Activated CD8-positive, alpha-beta memory T cell treated with anti-CD3 and anti-CD28 coated beads for 4 hours (primary cell): ENCODE data around the gene HPCAL1.
A peak's percentile ranks its signal among the peaks of the same experiment; 100 is the strongest.

Experiments used
- DNase-seq, 2 donors: peaks; one replicate each; pipeline ENCODE4 v3.0.0-alpha.2; 2020; ENCODE audit warnings: low read depth in 2 of 2

The HPCAL1 gene

DNA sequence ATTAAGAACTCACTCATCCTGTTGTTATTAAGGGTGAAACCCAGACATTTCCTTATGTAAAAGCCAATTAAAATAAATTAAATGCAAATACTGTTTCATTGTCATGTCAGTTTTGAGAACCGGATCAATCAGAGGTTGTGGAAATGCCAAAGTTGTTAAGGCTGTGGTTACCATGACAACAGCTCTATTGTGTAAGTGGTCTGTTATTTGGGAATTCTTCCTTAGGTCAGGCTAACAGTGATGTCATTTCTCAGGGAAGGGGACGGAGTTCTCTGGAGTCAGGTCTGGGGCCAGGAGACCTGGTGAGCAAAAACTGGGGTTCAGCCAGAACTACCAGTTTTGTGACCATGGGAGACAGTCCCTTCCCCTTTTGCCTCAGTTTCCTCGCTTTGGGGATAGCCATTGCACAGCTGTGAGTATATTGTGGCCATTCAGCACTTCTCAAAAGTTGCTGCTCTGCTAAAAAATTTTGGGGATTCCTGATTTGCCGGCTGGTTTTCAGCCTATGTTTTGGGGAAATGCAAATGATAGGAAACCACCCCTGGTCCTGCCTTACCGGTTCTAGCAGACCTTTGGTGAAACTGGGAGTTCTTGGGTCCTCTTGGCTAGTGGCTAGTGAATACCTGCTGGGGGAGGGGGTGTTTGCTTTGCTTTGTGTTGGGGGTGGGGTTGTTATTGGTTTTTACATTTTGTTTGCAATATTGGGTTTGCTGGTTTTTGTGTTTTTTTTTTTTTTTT lies 21.6 kb downstream of the HPCAL1 start:
- no peak for DNase-seq

GRCh38 chr2:10325278-10326145 lies 22.8 kb downstream of the HPCAL1 start:
- no peak for DNase-seq

DNA sequence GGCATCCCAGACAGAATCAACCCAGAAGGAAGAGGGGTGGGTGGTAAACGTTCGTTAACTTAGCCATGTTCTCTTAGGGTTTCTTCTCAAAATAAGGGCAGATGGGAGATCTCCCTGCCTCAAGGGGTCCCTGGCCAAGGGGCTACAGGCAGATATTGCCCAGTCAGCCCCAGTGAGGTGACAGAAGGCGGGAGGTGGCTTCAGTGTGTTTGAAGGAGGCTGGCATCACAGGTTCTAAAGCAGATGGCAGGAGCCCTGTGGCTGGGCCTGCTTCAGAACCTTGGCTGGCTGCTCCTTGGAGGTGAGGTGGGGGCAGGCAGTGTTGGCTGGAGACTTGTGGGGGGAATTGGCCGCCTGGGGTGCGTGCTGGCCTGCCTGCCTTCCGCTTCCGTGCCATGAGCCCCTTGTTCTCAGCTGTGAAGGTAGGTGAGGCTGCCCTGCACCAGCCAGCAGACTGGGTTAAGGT lies 23.5 kb downstream of the HPCAL1 start:
- DNase-seq: no peak

- no peak for DNase-seq
Measured at GRCh38 chr2:10326707-10327594, 24.2 kb downstream of the HPCAL1 start.

DNA sequence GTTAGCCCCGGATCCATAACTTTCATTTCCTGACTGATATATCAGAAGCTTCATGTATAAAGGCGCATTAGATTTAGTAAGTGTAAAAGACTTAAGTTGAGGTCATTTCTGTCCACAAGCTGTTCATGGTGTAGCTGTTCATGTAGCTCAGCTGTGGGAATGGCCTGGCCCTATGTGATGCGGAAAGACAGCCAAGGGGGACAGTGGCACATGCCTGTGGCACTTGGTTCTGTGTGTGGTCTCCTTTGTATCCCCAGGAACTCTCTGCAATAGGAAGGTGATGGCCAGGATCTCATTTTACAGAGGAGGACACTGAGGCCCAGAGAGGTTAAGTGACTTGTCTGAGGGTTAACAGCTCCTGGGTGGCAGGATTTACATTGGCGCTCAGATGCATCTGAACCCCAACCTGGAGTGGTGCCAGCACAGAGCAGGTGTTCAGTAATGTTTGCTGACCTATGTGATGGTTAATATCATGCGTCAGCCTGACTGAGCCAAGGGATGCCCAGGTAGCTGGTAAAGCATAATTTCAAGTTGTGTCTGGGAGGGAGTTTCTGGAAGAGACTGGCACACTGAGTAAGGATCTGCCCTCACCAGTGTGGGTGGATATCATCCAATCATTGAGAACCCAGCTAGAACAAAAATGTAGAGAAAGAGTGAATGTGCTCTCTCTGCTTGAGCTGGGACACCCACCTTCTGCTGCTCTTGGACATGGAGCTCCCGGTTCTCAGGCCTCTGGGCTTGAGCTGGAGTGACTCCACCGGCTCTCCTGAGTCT lies 25.4 kb downstream of the HPCAL1 start:
- no peak for DNase-seq

GRCh38 chr2:10328670-10329579 lies 26.2 kb downstream of the HPCAL1 start:
- no peak for DNase-seq

- DNase-seq: no peak
Measured at GRCh38 chr2:10329580-10329879, 26.8 kb downstream of the HPCAL1 start.

DNA sequence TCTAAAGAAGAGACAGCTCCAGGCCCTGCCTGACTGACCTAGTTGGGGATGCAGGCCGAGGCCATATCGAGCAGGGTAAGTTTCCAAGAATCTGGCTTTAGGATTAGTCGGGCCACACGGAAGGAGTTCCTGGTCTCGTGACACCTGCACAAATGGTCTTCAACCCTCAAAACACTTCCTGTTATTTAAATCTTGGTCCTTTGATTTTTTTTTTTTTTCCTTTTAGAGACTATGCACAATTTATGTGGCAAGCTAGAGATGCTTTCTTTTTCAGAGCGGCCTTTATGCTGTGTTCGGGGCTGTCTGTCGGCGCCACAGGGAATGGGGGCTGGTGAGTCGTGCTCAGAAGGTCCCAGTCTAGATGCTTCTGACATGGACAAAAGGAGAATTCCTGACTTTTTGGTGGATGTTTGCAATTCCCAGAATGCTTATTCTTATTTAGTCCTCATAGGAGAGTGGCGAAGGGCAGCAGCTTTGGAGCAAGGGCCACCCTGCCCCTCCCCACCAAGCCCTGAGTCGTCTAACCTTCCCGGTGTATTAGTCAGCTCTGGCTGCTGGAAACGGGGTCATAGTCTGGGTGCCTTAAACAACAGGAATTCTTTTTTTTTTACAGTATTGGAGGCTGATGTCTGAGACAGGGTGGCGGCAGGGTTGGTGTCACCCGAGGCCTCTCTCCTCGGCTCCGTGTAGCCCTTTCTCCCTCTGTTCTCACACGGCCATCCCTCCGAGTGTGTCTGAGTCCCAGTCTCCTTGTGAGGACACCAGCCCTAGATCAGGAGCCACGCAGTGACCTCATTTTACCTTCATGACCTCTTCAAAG lies 27.4 kb downstream of the HPCAL1 start:
- DNase-seq: no peak

- no peak for DNase-seq
Measured at GRCh38 chr2:10330700-10331026, 28.0 kb downstream of the HPCAL1 start.

GRCh38 chr2:10331027-10331701 lies 28.5 kb downstream of the HPCAL1 start:
- peak; percentile 41 to 47 for DNase-seq

- DNase-seq: peak in 1 of 2 donors; percentile 32
Measured at GRCh38 chr2:10331702-10332401, 29.1 kb downstream of the HPCAL1 start.

- DNase-seq: no peak
Measured at GRCh38 chr2:10332402-10333246, 29.9 kb downstream of the HPCAL1 start.

GRCh38 chr2:10333247-10333613 lies 30.5 kb downstream of the HPCAL1 start:
- DNase-seq: no peak

- DNase-seq: no peak
Measured at GRCh38 chr2:10333966-10334365, 31.3 kb downstream of the HPCAL1 start.

DNA sequence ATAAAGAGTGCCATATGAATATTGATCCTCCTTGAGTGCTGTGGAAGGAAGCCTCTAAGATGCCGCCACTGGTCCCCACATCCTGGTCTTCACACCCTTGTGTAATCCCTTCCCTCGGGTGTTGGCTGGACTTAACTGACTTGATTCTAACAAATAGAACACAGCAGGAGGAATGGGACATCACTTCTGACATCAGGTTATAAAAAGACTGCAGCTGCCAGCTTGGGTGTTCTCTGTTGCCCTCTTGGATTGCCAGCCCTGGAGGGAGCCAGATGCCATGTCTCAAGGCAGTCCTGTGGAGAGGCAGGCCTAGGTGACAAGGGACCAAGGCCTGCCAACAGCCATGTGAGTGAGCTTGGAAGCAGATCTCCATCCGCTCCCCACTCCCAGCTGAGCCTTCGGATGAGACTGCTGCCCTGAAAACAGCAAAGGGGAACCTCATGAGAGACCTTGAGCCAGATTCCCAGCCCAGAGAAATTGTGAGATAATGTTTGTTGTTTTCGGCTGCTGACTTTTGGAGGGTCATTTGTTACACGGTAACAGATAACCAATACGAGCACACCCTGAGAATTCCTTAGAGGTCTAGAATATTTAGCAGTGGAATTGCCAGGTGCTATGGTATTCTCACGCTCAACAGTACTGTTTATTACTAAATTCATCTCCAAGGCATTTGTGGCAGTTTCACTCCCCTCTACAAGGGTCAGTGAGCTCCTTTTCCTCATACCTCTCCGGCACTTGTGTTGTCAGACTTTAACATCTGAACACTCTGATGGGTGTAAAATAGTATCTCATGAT lies 32.5 kb downstream of the HPCAL1 start:
- DNase-seq: no peak

- no peak for DNase-seq
Measured at GRCh38 chr2:10336283-10336682, 33.6 kb downstream of the HPCAL1 start.
